Measurements from ENCODE around the gene NPIPA5.
"Not testable (repeated sequence)": the region's sequence is repeated elsewhere in the genome, so short reads cannot be mapped to it uniquely, and the experiment has no call there.

DNA sequence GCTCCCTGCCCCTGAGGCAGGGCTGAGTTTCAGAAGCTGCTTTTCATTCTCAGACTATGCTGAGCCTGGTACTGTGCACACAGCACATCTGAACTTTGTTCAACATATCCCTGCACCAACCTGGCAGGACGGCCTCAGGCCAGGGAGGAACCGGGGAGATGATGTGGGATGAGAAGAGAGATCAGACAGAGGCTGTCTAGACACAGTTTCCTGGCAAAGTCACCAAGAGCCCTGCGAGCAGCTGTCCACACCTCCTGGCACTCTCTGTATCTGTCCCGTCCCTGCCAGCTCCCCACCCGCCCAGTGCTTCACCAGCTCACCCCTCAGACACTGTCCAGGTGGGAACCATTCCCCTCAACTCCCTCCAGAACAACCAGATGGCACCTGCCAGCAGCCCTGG, 39.1 kb downstream of the NPIPA5 start:
- TF ChIP-seq, protein P1, sequence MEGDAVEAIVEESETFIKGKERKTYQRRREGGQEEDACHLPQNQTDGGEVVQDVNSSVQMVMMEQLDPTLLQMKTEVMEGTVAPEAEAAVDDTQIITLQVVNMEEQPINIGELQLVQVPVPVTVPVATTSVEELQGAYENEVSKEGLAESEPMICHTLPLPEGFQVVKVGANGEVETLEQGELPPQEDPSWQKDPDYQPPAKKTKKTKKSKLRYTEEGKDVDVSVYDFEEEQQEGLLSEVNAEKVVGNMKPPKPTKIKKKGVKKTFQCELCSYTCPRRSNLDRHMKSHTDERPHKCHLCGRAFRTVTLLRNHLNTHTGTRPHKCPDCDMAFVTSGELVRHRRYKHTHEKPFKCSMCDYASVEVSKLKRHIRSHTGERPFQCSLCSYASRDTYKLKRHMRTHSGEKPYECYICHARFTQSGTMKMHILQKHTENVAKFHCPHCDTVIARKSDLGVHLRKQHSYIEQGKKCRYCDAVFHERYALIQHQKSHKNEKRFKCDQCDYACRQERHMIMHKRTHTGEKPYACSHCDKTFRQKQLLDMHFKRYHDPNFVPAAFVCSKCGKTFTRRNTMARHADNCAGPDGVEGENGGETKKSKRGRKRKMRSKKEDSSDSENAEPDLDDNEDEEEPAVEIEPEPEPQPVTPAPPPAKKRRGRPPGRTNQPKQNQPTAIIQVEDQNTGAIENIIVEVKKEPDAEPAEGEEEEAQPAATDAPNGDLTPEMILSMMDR (conservative IDR thresholded peaks at IDR 0.05): not testable (repeated sequence)
- not testable (repeated sequence) for TF ChIP-seq ZFX (IDR thresholded peaks at IDR 0.05)

All from C4-2B (cell line).